Measurements from ENCODE around the gene USP25.

DNA sequence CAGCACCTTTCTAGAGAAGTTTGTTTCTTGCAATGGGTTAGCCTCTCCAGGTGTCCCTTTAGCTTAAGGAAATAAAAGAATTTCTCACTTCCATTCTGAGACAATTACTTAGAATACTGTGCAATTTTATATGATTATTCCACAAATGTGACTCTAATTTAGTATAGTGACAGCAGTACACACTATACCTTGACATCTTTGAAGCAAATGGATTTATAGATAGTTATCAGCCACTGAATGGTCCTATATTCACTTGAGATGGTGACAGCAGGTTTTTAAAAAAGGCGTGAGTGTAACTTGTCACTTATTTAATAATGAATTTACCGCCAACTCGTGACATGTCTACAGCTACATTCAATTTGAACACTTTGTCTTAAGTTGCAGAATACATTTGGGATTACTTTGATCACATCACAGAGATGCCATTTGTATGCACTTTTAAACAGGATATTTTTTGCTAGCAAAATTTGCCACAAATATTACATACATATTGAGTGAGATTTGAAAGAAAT, 71.6 kb downstream of the USP25 start:
- TF ChIP-seq, protein P1, sequence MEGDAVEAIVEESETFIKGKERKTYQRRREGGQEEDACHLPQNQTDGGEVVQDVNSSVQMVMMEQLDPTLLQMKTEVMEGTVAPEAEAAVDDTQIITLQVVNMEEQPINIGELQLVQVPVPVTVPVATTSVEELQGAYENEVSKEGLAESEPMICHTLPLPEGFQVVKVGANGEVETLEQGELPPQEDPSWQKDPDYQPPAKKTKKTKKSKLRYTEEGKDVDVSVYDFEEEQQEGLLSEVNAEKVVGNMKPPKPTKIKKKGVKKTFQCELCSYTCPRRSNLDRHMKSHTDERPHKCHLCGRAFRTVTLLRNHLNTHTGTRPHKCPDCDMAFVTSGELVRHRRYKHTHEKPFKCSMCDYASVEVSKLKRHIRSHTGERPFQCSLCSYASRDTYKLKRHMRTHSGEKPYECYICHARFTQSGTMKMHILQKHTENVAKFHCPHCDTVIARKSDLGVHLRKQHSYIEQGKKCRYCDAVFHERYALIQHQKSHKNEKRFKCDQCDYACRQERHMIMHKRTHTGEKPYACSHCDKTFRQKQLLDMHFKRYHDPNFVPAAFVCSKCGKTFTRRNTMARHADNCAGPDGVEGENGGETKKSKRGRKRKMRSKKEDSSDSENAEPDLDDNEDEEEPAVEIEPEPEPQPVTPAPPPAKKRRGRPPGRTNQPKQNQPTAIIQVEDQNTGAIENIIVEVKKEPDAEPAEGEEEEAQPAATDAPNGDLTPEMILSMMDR (IDR thresholded peaks at IDR 0.05; ENCODE audit: insufficient read depth, low read length) = no peak
- TF ChIP-seq, protein P2, sequence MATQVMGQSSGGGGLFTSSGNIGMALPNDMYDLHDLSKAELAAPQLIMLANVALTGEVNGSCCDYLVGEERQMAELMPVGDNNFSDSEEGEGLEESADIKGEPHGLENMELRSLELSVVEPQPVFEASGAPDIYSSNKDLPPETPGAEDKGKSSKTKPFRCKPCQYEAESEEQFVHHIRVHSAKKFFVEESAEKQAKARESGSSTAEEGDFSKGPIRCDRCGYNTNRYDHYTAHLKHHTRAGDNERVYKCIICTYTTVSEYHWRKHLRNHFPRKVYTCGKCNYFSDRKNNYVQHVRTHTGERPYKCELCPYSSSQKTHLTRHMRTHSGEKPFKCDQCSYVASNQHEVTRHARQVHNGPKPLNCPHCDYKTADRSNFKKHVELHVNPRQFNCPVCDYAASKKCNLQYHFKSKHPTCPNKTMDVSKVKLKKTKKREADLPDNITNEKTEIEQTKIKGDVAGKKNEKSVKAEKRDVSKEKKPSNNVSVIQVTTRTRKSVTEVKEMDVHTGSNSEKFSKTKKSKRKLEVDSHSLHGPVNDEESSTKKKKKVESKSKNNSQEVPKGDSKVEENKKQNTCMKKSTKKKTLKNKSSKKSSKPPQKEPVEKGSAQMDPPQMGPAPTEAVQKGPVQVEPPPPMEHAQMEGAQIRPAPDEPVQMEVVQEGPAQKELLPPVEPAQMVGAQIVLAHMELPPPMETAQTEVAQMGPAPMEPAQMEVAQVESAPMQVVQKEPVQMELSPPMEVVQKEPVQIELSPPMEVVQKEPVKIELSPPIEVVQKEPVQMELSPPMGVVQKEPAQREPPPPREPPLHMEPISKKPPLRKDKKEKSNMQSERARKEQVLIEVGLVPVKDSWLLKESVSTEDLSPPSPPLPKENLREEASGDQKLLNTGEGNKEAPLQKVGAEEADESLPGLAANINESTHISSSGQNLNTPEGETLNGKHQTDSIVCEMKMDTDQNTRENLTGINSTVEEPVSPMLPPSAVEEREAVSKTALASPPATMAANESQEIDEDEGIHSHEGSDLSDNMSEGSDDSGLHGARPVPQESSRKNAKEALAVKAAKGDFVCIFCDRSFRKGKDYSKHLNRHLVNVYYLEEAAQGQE (IDR thresholded peaks at IDR 0.05; ENCODE audit: insufficient replicate concordance, low read depth) = no peak
- TF ChIP-seq POLR2AphosphoS5 (IDR thresholded peaks at IDR 0.05; ENCODE audit: low read depth) (no peak), GABPA (IDR thresholded peaks at IDR 0.05; ENCODE audit: low read depth) (no peak)
